GM19463 (cell line): ENCODE measurements around the gene ANAPC10.
"Not testable (repeated sequence)": the region's sequence is repeated elsewhere in the genome, so short reads cannot be mapped to it uniquely, and the experiment has no call there.

Experiments used
- ATAC-seq: cut with Tn5 transposase; IDR thresholded peaks from one replicate; pipeline ENCODE4 v1.9.1; 2021; ENCODE audit warnings: mild to moderate bottlenecking, moderate library complexity; ENCODE audit not compliant: unreplicated experiment

The ANAPC10 gene

DNA sequence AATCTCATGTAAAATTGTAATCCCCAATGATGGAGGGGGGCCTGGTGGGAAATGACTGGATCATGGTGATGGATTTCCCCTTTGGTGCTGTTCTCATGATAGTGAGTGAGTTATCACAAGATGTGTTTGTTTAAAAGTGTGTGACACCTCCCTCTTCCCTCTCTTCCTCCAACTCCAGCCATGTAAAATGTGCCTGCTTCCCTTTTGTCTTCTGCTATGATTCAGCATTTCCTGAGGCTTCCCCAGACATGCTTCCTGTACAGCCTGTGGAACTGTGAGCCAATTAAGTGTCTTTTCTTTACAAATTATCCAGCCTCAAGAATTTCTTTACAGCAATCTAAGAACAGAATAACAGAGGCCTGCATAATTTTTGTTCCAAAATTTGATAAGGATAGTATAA lies 85.2 kb downstream of the ANAPC10 start:
- ATAC-seq, result no peak

DNA sequence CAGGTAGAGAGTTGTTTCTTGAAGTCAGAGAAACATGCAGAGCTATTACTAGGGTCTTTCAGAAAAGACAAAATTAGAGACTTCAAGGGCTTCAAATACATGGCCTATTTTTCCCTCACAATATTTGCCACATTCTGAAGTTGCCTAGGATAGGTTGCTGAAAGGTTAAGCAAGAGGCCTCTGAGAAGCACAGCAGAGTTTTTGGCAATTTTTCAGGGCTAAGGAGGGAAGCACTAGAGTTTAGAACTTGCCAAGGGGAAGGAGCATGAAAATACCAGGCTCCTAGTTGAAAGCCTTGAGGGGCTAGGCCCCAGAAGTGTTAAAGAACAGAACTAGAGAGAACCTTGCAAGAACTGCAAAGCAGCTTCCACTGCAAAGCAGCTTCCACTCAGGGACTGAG lies 86.4 kb downstream of the ANAPC10 start:
- ATAC-seq, result no peak

DNA sequence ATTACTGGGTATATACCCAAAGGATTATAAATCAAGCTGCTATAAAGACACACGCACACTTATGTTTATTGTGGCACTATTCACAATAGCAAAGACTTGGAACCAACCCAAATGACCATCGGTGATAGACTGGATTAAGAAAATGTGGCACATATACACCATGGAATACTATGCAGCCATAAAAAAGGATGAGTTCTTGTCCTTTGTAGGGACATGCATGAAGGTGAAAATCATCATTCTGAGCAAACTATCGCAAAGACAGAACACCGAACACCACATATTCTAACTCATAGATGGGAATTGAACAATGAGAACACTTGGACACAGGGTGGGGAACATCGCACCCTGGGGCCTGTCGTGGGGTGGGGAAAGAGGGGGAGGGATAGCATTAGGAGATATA lies 87.7 kb downstream of the ANAPC10 start:
- not testable (repeated sequence) for ATAC-seq

DNA sequence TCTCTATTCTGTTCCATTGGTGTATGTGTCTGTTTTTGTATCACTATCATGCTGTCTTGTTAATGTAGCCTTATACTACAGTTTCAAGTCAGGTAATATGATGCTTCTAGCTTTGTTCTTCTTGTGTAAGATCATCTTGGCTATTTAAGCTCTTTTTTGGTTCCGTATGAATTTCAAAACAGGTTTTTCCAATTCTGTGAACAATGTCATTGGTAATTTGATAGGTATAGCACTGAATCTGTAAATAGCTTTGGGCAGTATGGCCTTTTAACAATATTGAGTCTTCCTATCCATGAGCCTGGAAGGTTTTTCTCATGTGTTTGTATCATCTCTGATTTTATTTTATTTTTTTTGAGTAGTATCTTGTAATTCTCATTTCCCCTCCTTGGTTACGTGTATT lies 94.3 kb downstream of the ANAPC10 start:
- ATAC-seq, result no peak

DNA sequence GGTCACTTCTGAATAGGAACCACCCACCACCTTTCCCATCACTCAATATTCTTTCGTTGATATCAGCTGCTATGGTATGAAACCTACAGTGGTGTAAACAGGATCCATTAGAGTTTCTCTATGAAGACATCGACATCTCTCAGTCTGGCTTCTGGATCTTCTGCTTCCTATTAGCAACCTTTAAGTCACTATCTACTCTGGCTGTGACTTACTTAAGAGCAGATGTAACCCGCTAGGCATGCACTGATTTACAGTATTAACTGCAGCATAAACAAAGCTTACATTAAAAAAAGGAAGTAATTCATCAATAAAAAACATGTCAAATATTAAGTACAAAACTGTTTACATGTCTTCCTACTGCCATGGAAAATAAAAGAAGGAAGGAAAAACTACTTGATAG lies 96.4 kb downstream of the ANAPC10 start:
- no peak for ATAC-seq

DNA sequence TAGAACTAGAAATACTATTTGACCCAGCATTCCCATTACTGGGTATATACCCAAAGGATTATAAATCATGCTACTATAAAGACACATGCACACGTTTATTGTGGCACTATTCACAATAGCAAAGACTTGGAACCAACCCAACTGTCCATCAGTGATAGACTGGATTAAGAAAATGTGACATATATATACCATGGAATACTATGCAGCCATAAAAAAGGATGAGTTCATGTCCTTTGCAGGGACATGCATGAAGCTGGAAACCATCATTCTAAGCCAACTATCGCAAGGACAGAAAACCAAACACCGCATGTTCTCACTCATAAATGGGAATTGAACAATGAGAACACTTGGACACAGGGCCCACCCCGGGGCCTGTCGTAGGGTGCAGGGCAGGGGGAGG lies 97.3 kb downstream of the ANAPC10 start:
- ATAC-seq, result not testable (repeated sequence)

DNA sequence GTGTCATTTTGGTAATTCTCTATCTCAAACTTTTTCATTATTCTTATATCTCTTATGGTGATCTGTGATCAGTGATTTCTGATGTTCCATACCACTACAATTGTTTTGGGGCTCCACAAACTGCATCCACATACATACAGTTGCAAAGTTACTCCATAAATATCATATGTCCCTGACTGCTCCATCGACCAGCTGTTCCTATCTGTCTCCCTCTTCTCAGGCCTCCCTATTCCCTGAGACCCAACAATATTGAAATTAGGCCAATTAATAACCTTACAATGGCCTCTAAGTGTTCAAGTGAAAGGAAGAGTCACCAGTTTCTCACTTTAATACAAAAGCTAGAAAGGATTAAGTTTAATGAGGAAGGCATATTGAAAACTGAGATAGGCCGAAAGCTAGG lies 108.7 kb downstream of the ANAPC10 start:
- ATAC-seq, result no peak

DNA sequence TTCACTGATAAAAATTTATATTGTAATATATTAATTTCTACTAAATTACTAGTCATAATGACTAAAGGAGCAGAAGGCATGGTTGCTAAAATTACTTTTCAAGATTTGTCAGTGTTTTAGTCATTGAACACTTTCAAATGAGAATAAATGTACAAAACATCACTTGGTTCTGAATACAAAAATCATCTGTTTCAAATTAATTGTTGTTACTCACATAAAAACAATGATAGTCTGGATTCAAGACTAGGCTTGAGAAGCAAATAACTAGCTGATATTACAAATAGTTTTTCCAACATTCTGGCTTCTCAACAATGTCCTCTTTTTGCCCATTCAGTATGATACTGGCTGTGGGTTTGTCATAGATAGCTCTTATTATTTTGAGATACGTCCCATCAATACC lies 112.5 kb downstream of the ANAPC10 start:
- ATAC-seq, result no peak

DNA sequence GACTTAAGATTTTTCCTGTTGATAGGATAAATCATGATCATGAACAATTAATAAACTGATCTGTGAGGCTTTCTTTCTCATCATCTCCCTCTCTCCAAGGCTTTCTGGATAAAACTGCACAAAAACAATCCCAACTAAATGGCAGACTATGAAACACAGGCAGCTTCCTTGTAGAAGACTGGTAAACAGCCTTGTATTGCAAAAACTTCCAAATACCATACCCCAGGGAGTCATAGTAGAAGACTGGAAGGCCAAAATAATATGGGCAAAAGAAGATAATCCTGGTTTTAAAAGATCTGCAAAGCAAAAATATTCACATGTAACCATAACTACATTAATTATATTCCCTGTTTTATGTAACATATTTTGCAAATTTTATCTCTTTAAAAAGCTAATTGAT lies 113.0 kb downstream of the ANAPC10 start:
- ATAC-seq, result no peak

DNA sequence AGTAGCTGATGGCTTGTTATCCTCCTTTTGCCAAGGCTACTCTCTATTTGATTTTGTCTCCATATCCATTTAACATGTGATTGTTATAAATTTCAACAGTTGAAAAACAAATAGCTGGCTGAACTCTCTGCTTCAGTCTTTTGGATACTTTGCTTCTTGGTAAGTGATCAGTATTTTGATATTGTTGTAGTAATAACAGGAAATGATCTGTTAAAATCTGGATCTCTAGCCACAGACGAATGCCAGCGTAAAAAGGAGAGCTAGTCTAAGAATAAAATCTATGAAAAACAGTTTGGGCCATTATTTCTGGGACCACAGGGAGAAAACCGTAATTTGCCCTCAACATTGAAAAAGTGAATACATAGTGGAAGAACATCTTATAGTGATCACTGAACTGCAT lies 113.8 kb downstream of the ANAPC10 start:
- no peak for ATAC-seq

DNA sequence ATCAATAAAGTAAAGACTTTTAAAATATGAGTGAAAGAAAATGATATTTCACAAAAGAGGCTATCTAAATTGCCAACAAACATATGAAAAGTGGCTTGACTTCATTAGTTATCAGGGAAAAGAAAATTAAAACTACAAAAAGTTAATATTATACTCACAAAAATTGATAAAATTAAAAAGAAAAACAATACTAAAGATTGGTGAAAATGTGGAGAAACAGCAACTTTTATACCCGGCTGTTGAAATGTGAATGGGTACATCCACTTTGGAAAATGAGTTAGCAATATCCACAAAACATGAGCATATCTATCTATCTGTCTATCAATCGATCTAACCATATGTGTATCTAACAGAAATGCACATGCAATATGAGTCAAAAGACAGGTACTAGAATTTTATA lies 122.3 kb downstream of the ANAPC10 start:
- ATAC-seq, result no peak

DNA sequence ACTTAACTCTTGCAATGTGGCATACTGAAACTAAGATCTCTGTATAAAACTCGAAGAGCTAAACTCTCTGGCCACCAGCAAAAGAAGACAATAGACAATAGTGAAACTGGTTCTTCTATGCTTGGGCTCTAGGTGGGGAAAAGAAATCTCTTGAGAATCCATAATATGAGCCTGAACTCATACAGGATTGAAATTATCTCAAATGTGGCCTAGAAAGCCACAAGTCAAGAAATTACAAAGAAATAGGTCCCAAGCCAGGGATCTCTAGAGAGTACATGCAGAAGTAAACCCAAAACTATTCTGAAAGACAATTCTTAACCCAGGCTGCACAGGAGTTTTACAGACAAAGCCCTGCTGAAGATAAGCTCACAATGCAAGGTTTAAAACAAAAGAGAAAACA lies 127.4 kb downstream of the ANAPC10 start:
- ATAC-seq, result peak; percentile 70

DNA sequence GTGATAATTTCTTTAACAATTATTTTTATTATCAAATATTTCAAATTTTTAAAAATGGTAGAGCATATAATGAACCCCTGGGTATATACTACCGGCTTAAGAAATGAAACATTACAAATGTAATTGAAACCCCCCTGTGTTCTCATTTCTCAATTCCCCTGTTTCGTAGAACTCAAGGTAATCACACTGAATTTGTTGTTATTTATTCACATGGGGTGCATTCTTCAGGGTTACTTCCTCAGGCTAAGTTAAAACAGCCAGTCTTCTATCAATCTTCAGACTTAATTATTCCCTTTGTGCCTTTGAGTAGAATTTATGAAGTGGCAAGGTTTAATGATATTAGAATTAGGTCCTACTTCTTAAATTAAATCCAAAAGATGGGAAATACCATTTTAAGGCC lies 128.2 kb downstream of the ANAPC10 start:
- ATAC-seq, result no peak

DNA sequence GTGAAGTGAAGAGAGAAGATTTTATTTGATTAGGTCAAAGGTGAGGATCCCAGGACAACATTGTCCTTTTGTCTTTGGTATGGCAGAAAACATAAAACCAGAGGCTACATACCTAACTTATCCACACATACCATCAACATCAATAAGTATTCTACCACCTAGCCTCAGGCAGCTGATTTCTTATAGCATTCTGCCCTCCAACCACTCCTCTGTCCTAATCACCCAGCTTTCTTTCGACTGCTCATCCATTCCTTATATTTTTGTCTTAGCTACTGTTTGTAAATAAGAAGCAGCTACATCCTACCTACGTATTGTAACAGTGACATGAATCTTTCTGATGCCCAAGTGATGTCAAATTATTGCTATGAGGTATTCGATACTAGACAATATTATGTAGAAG lies 129.4 kb downstream of the ANAPC10 start:
- no peak for ATAC-seq

DNA sequence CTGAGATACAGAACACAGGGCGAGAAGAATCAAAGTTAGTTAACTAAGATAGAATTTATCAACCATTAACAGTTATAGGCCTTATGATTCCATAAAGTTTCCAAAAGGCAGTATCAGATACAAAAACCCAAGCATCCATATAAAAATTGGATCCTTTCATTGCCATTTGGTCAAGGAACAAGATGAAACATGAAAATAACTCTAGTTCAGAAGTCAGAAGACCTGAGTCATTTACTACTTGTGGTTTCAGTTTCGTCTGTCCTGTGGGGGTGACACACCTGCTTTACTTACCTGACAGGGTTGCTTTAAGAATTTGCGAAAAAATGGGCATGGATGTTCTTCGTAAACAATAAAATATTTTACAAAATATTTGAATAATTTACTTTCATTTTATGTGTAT lies 130.8 kb downstream of the ANAPC10 start:
- peak; percentile 65 for ATAC-seq

DNA sequence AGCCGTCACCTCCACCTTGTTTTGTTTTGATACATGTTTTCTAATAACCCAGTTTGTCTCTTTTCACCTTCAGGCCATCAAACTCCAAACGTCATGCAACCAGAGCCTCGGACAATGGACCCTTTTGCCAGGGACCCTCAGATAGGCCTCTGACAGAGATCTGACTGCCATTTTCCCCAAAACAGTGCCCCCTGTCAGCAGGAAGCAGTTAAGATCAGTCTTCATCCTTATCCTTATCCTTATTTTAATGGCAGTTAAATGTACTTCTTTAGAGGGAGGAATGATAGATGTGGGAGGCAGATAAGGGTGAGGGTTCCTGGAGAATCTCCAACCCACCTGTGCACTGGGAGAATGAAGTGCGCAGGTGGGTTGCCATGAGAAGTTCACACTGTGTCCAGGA lies 135.7 kb downstream of the ANAPC10 start:
- no peak for ATAC-seq

DNA sequence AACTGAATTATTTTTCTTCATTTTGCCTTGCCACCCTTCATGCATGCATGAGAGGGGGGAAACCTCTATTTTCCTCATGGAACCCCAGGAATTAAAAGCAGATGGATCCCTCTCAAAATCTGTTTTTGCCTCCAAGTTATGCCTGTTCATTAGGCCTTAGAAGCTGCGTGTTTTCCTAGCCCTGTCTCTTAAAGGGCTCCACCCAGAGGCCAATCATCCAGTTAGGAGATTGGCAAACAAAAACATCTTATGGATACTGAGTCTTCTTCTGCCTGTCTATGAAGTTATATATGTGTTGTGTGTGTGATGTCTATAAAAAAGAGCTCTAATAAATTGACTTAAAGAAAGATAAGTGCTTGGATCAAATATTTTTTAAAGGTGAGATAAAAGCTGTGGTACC lies 142.9 kb downstream of the ANAPC10 start:
- no peak for ATAC-seq

DNA sequence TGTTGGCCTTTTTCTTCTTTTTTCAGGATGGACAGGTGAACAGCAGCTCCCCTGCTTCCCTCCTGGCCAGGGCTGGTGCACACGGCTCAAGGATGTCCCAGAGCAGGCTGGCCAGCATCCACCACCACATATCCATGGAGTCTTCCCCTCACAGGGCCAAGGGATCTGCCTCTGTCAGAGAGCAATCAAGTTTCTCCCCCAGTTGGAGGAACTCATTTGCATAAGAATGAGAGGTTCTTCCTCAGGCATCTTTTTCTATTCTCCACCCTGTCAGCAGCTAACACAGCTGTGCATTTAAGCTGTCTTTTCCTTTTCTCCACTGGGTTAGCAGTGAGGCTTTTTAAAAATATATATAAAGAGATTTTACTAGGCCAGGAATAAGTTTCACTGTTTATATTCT lies 143.8 kb downstream of the ANAPC10 start:
- ATAC-seq, result no peak

DNA sequence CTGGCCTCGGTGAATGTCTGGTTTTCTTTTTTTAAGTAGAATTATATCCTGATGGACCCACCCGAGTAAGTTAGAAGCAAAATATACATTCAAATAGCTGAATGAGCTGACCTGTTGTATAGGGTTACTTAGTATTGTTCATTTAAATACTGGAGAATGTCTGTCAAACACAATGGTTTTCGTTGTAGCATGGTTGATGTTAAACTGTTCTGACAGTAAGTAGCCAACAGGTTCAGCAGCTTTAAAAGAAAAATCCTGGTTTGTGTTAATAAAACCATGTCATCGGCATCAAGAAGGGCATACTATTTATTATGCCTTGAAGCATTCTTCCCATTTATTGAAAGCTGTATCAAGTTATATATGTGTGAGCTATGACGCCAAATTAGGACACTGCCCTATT lies 149.6 kb downstream of the ANAPC10 start:
- ATAC-seq, result no peak

DNA sequence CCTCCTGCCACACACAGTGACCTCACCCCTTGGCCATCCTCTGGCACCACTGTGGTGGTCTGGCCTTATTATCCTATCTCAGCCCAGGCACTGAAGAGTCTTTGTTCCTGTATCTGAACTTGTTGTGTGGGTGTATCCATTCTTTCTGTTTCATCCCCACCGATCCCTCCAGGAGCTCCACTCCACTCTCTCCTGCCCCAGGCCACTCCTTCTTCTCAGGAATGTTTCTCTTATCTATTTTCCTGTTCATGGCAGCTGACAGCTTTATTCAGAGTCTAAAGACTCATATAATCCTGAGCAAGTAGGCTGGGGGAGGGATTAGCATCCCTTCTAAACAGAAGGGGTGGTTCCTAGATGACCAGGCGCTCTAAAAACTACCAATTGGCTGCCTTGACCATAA lies 150.0 kb downstream of the ANAPC10 start:
- no peak for ATAC-seq
